Endothelial cell of umbilical vein (primary cell): ENCODE data around the gene GTSF1L. TPM values are rescaled to one million over a fixed set of nuclear protein-coding genes. Genes with fewer than 3 reads are reported as not detected.

Experiments used
- BruUV-seq: library from RNA; stranded (reverse); fragments of 400-500 nt; replicated peaks from 2 replicates; lab custom pipeline; 2021; lab: Mats Ljungman, UMichigan
- CTCF ChIA-PET: fragments of 300-600, 350-600 bp; sonication (Branson Sonifier 250); formaldehyde crosslinking; loops from one replicate; lab custom pipeline; 2021; ENCODE audit warnings: antibody characterized with exemption, inconsistent platforms; lab: Charles Lee
- POLR2A ChIA-PET: fragments of 300-600, 350-600 bp; sonication (Branson Sonifier 250); formaldehyde crosslinking; loops from one replicate; lab custom pipeline; 2021; ENCODE audit warnings: antibody characterized with exemption, inconsistent platforms; lab: Charles Lee
- DNase-seq: peaks from one replicate; pipeline ENCODE4 v3.0.0-alpha.2; 2011; ENCODE audit warnings: low read depth, low spot score
- FAIRE-seq: peaks from 2 replicates; lab custom pipeline; 2011; peaks lifted over from hg19 to GRCh38; lab: Jason Lieb, UNC
- H2AFZ ChIP-seq: 2 replicates; pipeline ENCODE4 v1.6.0; 2012; ENCODE audit warnings: low read depth, low read length, control low read depth, inconsistent platforms
- H3K27ac ChIP-seq: 2 replicates; pipeline ENCODE4 v1.5.1; 2011; ENCODE audit warnings: low read depth, mild to moderate bottlenecking, control low read depth, low read length, moderate library complexity; ENCODE audit not compliant: insufficient read depth
- H3K27me3 ChIP-seq, 2 experiments: 2 replicates each; pipeline versions ENCODE4 v1.6.0 to v1.6.1; 2011; ENCODE audit warnings: low read length in 2 of 2, mixed read lengths in 1 of 2; ENCODE audit not compliant: control insufficient read depth in 2 of 2, insufficient read depth in 2 of 2
- H3K36me3 ChIP-seq, 2 experiments: 2 replicates in 1 of 2; 3 replicates in 1 of 2; pipeline ENCODE4 v1.5.1; 2011; ENCODE audit warnings: low read length in 2 of 2, mild to moderate bottlenecking in 1 of 2, moderate library complexity in 1 of 2; ENCODE audit not compliant: control insufficient read depth in 2 of 2, insufficient read depth in 2 of 2; ENCODE audit errors: extremely low read depth in 1 of 2
- H3K4me1 ChIP-seq: 3 replicates; pipeline ENCODE4 v1.5.1; 2011; ENCODE audit warnings: mild to moderate bottlenecking, low read length; ENCODE audit not compliant: control insufficient read depth, insufficient read depth; ENCODE audit errors: extremely low read depth
- H3K4me2 ChIP-seq: 2 replicates; pipeline ENCODE4 v1.6.1; 2011; ENCODE audit warnings: low read length, control low read depth, mixed read lengths; ENCODE audit not compliant: insufficient read depth
- H3K4me3 ChIP-seq, 3 experiments: fragments of 200-600 bp in 1 of 3; sonication (generic), shearing (Covaris generic) in 1 of 3; replicated peaks in 1 of 3; 2 replicates each; pipeline ENCODE4 v1.5.1; 2011 to 2016; ENCODE audit warnings: control low read depth in 3 of 3, low read length in 3 of 3, mild to moderate bottlenecking in 2 of 3, inconsistent platforms in 1 of 3, low read depth in 1 of 3, moderate library complexity in 1 of 3; ENCODE audit not compliant: insufficient read depth in 1 of 3
- H3K79me2 ChIP-seq: 2 replicates; pipeline ENCODE4 v1.6.0; 2012; ENCODE audit warnings: low read length, inconsistent platforms; ENCODE audit not compliant: control insufficient read depth, insufficient read depth
- H3K9ac ChIP-seq: replicated peaks from 2 replicates; pipeline ENCODE3; 2011; ENCODE audit warnings: low read length, control low read depth; ENCODE audit not compliant: insufficient read depth; ENCODE audit errors: extremely low read depth
- H3K9me1 ChIP-seq: replicated peaks from 3 replicates; pipeline ENCODE4 v1.6.0; 2011; ENCODE audit warnings: mild to moderate bottlenecking, low read length; ENCODE audit not compliant: control insufficient read depth, insufficient read depth; ENCODE audit errors: extremely low read depth
- H3K9me3 ChIP-seq: replicated peaks from 2 replicates; pipeline ENCODE4 v1.5.1; 2012; ENCODE audit warnings: low read length, inconsistent platforms; ENCODE audit not compliant: control insufficient read depth, insufficient read depth
- H4K20me1 ChIP-seq: replicated peaks from 2 replicates; pipeline ENCODE3; 2011; ENCODE audit warnings: mild to moderate bottlenecking, low read length; ENCODE audit not compliant: control insufficient read depth, insufficient read depth; ENCODE audit errors: extremely low read depth
- CTCF ChIP-seq, 2 donors: IDR thresholded peaks; 1 replicate in 1 of 2; 2 replicates in 1 of 2; pipeline ENCODE4 v1.5.1; 2011; ENCODE audit warnings: low read length in 2 of 2, mild to moderate bottlenecking in 2 of 2, moderate library complexity in 2 of 2, control low read depth in 1 of 2, inconsistent platforms in 1 of 2, low read depth in 1 of 2; ENCODE audit not compliant: insufficient read depth in 1 of 2; ENCODE audit errors: extremely low read depth in 1 of 2
- EZH2 ChIP-seq: IDR thresholded peaks from 2 replicates; pipeline ENCODE4 v1.6.1; 2012; ENCODE audit warnings: borderline replicate concordance, low read depth, mild to moderate bottlenecking, moderate library complexity, low read length, inconsistent platforms; ENCODE audit not compliant: severe bottlenecking
- FOS ChIP-seq: IDR thresholded peaks from 2 replicates; pipeline ENCODE4 v1.6.1; 2011; ENCODE audit warnings: mild to moderate bottlenecking, low read length, moderate library complexity, borderline replicate concordance; ENCODE audit not compliant: insufficient read depth
- GATA2 ChIP-seq: IDR thresholded peaks from 2 replicates; pipeline ENCODE4 v1.7.0; 2011; ENCODE audit warnings: low read depth, mild to moderate bottlenecking, moderate library complexity, mixed read lengths, low read length; ENCODE audit not compliant: insufficient read length, insufficient read depth
- JUN ChIP-seq: IDR thresholded peaks from 2 replicates; pipeline ENCODE4 v1.6.1; 2011; ENCODE audit warnings: borderline replicate concordance, low read depth; ENCODE audit not compliant: insufficient read length, insufficient read depth
- MAX ChIP-seq: IDR thresholded peaks from 2 replicates; pipeline ENCODE4 v1.6.1; 2011; ENCODE audit not compliant: insufficient read depth, insufficient read length
- MYC ChIP-seq: IDR thresholded peaks from one replicate; pipeline ENCODE4 v1.6.1; 2011; ENCODE audit warnings: mild to moderate bottlenecking, low read depth, low read length
- POLR2A ChIP-seq: IDR thresholded peaks from 2 replicates; pipeline ENCODE4 v1.6.1; 2012; ENCODE audit warnings: low read depth, mild to moderate bottlenecking, control low read depth, low read length
- POLR2AphosphoS5 ChIP-seq: IDR thresholded peaks from 2 replicates; pipeline ENCODE4 v1.6.1; 2012; ENCODE audit warnings: low read depth, mild to moderate bottlenecking, control low read depth, low read length, moderate library complexity; ENCODE audit not compliant: insufficient read depth
- dilution Hi-C: fragments of 300-500 bp; cut with MboI; formaldehyde crosslinking; loops from one replicate; pipeline ENCODE4 v1.15.0; 2019; ENCODE audit warnings: low sequenced_read_pairs; ENCODE audit not compliant: extremely low pct_ligation_motif_present
- intact Hi-C: fragments of 100-400 bp; cut with micrococcal nuclease; formaldehyde crosslinking; loops from one replicate; pipeline ENCODE4 v1.10.0; 2022
- polyA plus RNA-seq, 4 experiments: library from polyadenylated mRNA; depleted of rRNA in 3 of 4; stranded (reverse) in 3 of 4; unstranded in 1 of 4; fragments of >200 nt; gene quantifications; 2 replicates each; pipeline versions ENCODE4 v1.2.1 to v1.2.3, GENCODE V29; 2011 to 2012; ENCODE audit warnings: missing spikeins in 1 of 4
- total RNA-seq: library from RNA; stranded (reverse); gene quantifications from 2 replicates; pipeline ENCODE4 v1.2.3, GENCODE V29; 2021

The GTSF1L gene
- total and polyA plus RNA-seq, 2 donors (not counting 3 experiments of a cell fraction or from before 2014, with no cell fraction given) = not detected

- H3K9me3 ChIP-seq = no peaks in the 10 kb centered on the region
- H3K36me3 ChIP-seq = peaks cover 0 to 2% of the 10 kb centered on the region in 2 experiments
- TF ChIP-seq GATA2 (no peak), CTCF (IDR thresholded peaks at IDR 0.05; ENCODE audit: extremely low read depth in 1 of 2, insufficient read depth in 1 of 2, low read depth in 1 of 2, low read length in 2 of 2) (no peak), MYC (no peak), JUN (no peak), EZH2 (no peak), POLR2A (no peak), POLR2AphosphoS5 (no peak), MAX (no peak), FOS (no peak)
- dilution Hi-C loops (no loop called here), intact Hi-C loops (no loop called here)
- no peaks in the 10 kb centered on the region for H3K4me1 ChIP-seq
- H3K79me2 ChIP-seq = no peaks in the 10 kb centered on the region
- no TSS peak for BruUV-seq
- H3K27ac ChIP-seq = no peak overlapping the region
- H4K20me1 ChIP-seq = no peaks in the 10 kb centered on the region
- no peaks in the 10 kb centered on the region for H3K27me3 ChIP-seq
- no peak overlapping the region for H3K4me3 ChIP-seq
- H3K9ac ChIP-seq = no peak overlapping the region
- ChIA-PET CTCF (no interaction called here), POLR2A (no interaction called here)
- no peaks in the 10 kb centered on the region for H3K9me1 ChIP-seq
- no peak overlapping the region for H3K4me2 ChIP-seq
- no peak overlapping the region for H2AFZ ChIP-seq
- DNase-seq (no peak), FAIRE-seq (no peak)
These were observed 15.6 kb downstream of the GTSF1L start for GRCh38 chr20:43711098-43711654.
